HG03558 (cell line): ENCODE data around the gene GUCA2A.

Experiments used
- ATAC-seq: cut with Tn5 transposase; IDR thresholded peaks from one replicate; pipeline ENCODE4 v1.9.1; 2021; ENCODE audit warnings: moderate number of reproducible peaks; ENCODE audit not compliant: unreplicated experiment; ENCODE audit errors: extremely low read depth

GUCA2A gene

DNA sequence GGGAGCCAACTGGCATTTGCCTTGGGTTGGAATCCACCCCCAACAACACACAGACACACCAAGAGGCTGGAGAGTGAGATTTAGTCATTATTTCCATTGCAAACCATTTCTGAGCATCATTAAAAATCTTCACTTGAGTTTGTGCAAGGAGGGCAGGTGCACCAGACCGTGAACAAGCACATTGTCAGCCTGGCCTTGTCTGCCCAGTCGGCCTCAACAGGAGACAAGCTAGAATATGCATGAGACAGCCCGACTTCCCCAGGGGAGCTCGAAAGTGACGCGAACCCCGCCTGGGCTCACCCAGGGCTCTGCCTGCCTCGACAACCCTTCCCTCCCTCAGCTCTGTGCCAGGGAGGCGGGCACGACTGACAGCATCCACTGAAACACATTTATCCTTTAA, 26.8 kb downstream of the GUCA2A start:
- no peak for ATAC-seq

- ATAC-seq: no peak
These were observed 28.1 kb downstream of the GUCA2A start for GRCh38 chr1:42136466-42136865.

- ATAC-seq: no peak
These were observed 29.1 kb downstream of the GUCA2A start for GRCh38 chr1:42135426-42135825.

DNA sequence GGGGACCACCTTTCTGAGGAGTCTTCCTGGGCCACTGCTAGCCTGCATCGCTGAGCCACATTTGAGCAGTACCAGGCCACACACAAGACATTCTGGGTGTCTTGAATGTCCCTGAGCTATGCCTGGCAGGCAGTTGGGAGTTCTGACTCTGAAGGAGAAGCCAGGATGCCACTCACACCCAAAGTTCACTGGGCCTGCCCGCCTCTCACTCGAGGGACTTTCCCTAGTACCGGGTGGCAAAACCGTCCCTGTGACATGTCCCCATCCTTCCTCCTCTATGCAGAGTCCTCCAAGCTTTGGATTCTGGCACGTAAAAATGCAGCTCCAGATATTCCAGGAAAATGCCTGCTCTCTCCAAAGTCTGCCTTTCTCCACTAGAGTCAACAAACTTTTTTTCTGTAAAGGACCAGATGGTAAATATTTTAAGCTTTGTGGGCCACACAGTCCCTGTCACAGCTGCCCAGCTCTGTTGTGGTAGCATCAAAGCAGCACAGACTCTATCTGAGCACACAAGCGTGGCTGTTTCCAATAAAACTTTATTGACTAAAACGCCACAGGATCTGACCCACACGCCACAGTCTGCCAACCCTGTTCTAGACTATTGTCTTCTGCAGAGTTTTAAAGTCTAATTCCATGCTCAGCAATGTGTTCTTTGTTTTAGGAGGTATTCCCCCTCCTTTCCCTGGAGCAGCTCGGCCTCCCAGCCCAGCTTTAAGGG, 30.6 kb downstream of the GUCA2A start:
- ATAC-seq: no peak

DNA sequence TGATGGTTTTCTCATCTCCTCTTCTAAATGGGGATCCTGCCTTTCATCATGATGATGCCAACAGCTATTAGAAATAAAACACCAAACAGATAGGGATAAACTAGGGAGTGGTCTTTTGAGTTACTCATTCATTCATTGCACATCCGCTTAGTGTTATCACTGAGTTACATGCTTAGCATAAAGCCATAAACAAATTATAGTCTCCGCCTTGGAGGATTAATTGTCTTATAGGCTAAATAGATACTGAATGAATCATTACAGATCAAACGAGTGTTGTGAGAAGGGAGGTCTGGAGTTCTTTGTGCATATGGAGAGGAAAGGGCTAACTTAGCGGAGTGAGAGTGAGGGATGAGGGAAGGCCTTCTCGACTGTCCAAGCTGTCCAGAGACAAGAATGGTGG, 31.2 kb downstream of the GUCA2A start:
- no peak for ATAC-seq

DNA sequence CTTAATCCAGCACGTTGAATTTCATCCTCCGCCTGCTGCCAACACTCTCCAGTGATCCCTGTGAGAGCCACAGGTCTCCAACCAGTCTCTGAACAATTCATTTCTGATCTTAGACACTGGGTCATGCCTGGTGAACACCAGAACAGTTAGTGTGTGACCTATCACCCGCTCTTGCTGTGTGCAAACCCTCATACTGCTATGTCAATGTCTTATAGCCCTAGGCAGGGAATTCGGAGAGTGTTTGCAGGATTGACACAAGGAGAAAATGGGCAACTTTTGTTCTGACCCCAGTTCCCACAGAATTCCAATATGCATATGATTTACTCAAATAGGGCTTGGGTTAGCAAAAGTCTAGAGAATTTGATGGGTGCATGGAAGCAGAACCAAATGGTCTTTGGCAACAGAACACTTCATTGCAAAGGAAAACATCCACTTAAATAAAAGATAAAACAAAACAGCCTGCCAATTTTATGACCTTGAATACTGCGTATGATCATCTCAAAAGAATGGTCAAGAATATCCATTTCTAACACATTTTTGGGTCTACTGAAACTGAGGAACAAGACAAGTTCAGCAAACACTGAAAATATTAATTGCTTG, 34.4 kb downstream of the GUCA2A start:
- ATAC-seq: no peak

- ATAC-seq: no peak
These were observed 35.6 kb downstream of the GUCA2A start for GRCh38 chr1:42128964-42129363.

- no peak for ATAC-seq
These were observed 36.0 kb downstream of the GUCA2A start for GRCh38 chr1:42128499-42128898.

DNA sequence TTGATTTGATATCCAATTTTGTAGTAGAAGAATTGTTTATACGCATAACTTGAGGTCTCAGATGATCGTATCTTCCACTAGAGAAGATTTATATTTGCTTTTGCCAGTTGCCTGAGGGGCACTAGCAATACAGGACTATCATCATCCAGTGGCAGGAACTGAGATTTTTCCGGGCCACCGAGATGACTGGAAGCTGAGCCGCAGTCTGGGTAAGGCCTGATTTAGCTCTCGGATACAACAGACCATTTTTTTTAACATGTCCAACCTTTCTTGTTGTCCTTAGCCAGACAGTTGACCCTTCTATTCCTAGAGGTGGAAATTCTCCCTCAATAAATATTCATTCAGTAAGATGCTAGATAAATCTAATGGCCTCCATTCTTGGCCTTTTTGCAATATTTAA, 36.8 kb downstream of the GUCA2A start:
- ATAC-seq: no peak

- no peak for ATAC-seq
These were observed 39.0 kb downstream of the GUCA2A start for GRCh38 chr1:42125552-42125951.

- no peak for ATAC-seq
These were observed 42.1 kb downstream of the GUCA2A start for GRCh38 chr1:42122408-42122807.

DNA sequence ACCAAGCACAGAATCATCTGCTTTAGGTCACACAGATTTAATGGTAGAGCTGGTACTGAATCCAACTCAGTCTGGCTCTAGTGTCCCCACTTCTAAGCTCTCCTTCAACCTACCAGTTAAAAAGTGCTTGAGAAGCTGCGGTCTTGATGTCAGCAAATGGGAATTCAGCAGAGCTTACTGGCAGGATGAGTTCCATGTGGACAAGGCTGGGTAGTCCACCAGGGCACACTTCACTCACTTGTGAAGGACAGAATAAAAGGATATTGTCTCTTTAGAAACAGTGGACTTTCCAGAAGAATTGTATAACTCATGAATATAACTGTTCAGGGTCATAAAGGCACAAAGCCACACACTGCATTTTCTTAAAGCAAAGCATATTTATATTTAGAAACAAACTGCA, 46.4 kb downstream of the GUCA2A start:
- ATAC-seq: no peak

DNA sequence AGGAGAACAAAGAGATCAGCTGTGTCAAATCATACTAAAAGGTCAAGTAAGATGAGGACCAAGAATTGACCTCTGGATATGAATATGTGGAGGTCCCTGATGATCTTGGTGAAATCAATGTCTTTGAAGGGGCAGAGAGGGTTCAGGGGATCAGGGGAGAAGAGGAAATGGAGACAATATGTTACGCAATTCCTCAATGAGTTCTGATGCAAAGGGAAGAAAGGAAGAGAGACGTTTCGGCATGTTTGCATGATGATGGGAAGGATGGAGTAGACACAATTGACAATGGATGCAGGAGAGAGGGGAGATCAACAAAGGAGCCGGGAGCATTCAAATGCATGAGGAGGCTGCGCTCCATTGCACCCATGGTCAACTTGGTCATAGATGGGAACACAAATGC, 47.3 kb downstream of the GUCA2A start:
- no peak for ATAC-seq

DNA sequence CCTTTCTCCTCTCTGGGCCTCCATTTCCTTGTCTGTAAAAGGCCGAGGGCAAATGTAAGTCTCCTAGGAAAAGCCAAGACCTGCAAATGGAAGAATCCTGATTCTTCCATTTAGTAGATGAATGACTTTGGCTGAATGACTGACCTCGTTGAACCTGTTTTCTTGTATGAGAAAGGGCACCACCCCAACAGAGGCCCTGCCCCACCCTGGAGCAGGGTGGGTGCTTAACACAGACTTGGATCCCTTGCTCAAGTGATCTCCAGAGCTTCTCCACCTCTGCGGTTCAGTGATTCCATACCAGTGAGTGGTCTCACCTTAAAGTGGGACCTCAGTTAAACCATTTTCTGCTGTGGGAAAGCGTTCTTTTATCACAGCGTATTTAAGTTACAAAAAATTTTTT, 50.3 kb downstream of the GUCA2A start:
- no peak for ATAC-seq
